PC-9 (cell line): ENCODE results near the gene RHOB.

Source experiments
- CTCF ChIP-seq: fragments of 200-600 bp; sonication (generic); conservative IDR thresholded peaks from 2 replicates; pipeline ENCODE4 v1.6.1; 2017; ENCODE audit warnings: mixed run types, antibody characterized with exemption, mild to moderate bottlenecking, moderate library complexity
- EZH2 ChIP-seq: fragments of 200-600 bp; sonication (generic); IDR thresholded peaks from 2 replicates; pipeline ENCODE4 v1.8.0; 2017; ENCODE audit warnings: antibody characterized with exemption, low read depth

DNA sequence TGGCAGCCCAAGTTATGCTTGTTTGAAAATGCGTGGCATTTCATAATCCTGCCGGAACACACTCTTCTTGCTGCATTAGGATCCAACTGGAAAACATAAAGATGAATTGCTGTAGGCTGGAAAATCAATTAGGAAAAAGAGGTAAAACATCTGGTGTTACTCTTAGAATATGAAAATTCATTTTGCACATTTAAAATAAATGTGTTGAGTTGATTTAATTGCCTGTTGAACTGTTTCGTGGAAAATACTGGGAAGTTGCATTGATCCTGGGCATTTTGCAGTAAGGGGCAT is 4.1 kb downstream of the RHOB start:
- TF ChIP-seq CTCF = no peak
- no peak for TF ChIP-seq EZH2
